GM18951 (cell line): ENCODE results near the gene TMEM132D.

Experiments
- POLR2A ChIP-seq: IDR thresholded peaks from 4 replicates; pipeline ENCODE4 v1.6.1; 2011; ENCODE audit warnings: mild to moderate bottlenecking; ENCODE audit not compliant: insufficient read length, insufficient read depth; ENCODE audit errors: extremely low read depth
- in situ Hi-C: fragments of 300-500 bp; cut with MboI; formaldehyde crosslinking; loops from one replicate; pipeline ENCODE4 v1.12.0; 2022; ENCODE audit warnings: low sequenced_read_pairs, mixed read lengths, inconsistent platforms; ENCODE audit not compliant: unreplicated experiment

Gene TMEM132D

GRCh38 chr12:129673806-129674205, 230.0 kb downstream of the TMEM132D start:
- no peak for TF ChIP-seq POLR2A
- in situ Hi-C loops: no loop called here

GRCh38 chr12:129672110-129672509, 231.7 kb downstream of the TMEM132D start:
- TF ChIP-seq POLR2A: no peak
- in situ Hi-C loops: no loop called here

GRCh38 chr12:129670256-129670920, 233.4 kb downstream of the TMEM132D start:
- no peak for TF ChIP-seq POLR2A
- in situ Hi-C loops: no loop called here

- no peak for TF ChIP-seq POLR2A
- in situ Hi-C loops: no loop called here
Observed at GRCh38 chr12:129665414-129665813, 238.4 kb downstream of the TMEM132D start.

DNA sequence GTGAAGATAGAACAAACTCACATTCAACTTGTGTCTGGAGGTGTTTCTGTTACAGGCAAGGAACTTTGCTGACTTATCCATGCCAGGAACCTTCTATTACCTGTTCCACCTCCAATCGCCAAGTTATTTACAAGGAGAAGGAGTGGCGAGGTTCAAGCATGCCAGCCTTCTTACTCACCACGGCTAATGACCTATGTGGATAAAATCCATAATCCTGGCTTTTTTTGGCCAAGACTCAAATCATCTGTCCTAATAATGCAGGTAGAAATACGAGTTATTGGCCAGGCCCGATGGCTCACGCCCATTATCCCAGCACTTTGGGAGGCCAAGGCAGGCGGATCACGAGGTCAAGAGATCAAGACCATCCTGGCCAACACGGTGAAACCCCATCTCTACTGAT, 241.6 kb downstream of the TMEM132D start:
- in situ Hi-C loops: no loop called here
- no peak for TF ChIP-seq POLR2A

DNA sequence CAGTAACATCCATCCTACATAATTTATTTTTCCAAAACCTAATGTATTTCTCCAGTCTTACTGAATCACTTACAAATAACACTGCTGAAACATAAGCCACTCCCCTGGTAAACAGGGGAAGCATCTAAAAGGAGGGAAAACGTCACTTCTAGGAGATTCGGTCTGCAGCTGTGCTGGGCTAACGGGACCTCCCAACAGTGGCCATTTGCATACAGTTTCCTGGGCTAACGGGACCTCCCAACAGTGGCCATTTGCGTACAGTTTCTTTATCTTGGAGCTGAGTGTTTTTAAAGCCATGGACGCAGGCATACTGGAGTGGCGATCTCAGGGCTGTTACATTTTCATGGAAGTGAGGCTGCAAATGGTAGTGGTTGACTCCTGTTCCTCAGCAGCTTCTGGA, 242.9 kb downstream of the TMEM132D start:
- in situ Hi-C loops: no loop called here
- TF ChIP-seq POLR2A: no peak

- TF ChIP-seq POLR2A: no peak
- in situ Hi-C loops: no loop called here
Observed at GRCh38 chr12:129659961-129660622, 243.7 kb downstream of the TMEM132D start.

GRCh38 chr12:129657179-129657578, 246.6 kb downstream of the TMEM132D start:
- no peak for TF ChIP-seq POLR2A
- in situ Hi-C loops: no loop called here

GRCh38 chr12:129651951-129652350, 251.9 kb downstream of the TMEM132D start:
- in situ Hi-C loops: no loop called here
- TF ChIP-seq POLR2A: no peak

GRCh38 chr12:129641926-129642325, 261.9 kb downstream of the TMEM132D start:
- TF ChIP-seq POLR2A: no peak
- in situ Hi-C loops: no loop called here

- TF ChIP-seq POLR2A: no peak
- in situ Hi-C loops: no loop called here
Observed at GRCh38 chr12:129635021-129635685, 268.7 kb downstream of the TMEM132D start.

DNA sequence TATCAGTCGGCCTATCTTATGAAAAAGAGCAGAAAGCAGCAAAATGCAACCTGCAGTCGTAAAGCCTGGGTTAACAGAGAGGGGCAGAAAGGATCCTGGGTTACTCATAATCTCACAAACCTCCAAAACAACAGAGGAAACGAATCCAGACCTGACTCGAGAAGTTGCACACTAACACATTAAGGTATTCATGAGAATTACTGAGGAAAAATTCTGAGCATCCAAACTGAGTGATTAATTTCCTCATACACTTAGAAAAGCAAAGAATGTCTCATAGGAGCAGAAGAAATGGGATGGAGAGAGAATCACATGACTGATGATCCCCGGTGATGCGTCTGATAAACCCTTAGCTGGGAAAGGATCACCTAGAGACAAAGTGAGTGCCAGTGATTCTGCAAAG, 272.5 kb downstream of the TMEM132D start:
- in situ Hi-C loops: no loop called here

DNA sequence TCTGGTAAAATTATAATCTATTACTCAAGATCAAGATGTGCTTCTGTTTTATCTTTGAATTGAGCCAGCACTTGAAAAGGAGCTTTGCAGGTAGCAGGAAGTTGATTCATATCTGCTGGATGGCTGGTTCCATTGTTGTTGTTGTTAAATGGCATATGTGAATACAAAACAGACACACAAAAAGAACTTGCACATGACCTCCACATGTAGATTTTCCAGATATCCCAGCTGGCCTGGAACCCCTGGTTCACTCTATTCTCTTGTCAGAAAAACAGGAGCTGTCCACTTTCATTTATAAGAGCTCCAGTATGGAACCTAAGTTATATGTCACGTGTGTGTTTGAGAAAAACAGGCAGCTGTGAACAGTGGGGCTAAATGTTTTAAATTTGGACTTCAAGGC, 273.9 kb downstream of the TMEM132D start:
- in situ Hi-C loops: no loop called here
- no peak for TF ChIP-seq POLR2A

More for the DNA sequence above, 272.5 kb downstream of the TMEM132D start:
- TF ChIP-seq POLR2A: no peak

- no peak for TF ChIP-seq POLR2A
- in situ Hi-C loops: no loop called here
Observed at GRCh38 chr12:129622566-129622965, 281.3 kb downstream of the TMEM132D start.
